GM19043 (cell line): ENCODE measurements around the gene CCL28.
"Not testable (repeated sequence)": the region's sequence is repeated elsewhere in the genome, so short reads cannot be mapped to it uniquely, and the experiment has no call there.

Source experiments
- ATAC-seq: cut with Tn5 transposase; IDR thresholded peaks from one replicate; pipeline ENCODE4 v1.9.1; 2021; ENCODE audit warnings: low read depth; ENCODE audit not compliant: unreplicated experiment

CCL28 gene

DNA sequence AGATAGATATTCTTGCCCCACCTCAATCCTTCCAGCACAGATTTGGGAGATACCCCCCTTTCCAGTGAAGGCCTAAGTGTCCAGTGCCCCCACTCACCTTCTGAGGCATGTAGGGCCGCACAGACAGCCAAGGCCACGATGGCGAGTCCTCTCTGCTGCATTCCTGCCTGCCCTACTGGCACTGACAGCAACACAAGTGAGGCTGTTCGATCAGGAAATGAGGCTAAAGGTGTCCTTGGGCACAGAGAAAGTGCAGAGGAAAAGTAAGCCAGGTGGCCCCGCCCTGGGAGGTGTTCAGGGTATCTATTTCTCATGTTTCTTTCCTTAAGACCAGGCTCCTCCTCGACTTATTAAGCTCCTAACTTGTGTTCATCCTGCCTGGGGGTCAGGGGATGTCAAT lies at the start of gene CCL28:
Gene CCL28, minus strand, starts transcription at position 236 of the 400 bp plus-strand sequence. Its CDS starts 75 bp downstream, at position 161.
- ATAC-seq: no peak

DNA sequence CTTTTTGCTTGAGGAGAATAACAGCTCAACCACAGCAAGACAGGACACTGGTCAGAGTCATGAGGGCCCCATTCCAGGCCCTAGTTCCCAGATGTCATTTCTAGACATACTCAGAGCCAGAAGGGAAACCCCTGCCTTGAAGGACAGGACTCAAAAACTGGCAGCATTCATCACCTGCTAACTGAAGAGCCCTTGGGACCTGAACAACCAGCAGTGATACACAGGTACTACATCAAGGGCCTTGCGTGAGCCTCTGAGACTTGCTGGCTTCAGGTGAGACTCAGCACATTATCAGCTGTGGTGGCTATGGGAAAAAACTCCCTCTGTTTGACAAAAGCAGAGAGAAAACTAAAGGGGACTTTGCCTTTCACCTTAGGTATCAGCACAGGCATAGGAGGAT lies 48.9 kb upstream of the CCL28 start:
- ATAC-seq: no peak

DNA sequence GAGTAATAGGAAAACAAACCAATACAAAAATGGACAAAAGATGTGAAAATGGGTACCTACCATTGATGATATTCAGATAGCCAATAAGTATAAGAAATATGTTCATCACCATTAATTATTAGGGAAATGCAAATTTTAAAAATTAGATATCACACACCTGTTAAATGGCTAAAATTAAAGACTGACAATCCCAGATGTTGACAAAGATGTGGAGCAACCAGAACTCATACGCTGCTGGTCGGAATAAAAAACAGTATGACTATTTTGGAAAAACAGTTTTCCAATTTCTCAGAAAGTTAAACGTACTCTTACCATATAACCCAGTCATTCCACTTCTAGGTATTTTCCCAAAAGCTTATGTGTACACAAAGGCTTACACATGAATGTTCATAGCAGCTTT lies 44.4 kb upstream of the CCL28 start:
- no peak for ATAC-seq

DNA sequence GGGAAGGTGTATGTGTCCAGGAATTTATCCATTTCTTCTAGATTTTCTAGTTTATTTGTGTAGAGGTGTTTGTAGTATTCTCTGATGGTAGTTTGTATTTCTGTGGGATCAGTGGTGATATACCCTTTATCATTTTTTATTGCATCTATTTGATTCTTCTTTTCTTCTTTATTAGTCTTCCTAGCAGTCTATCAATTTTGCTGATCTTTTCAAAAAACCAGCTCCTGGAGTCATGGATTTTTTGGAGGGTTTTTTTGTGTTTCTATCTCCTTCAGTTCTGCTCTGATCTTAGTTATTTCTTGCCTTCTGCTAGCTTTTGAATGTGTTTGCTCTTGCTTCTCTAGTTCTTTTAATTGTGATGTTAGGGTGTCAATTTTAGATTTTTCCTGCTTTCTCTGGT lies 29.4 kb upstream of the CCL28 start:
- not testable (repeated sequence) for ATAC-seq

- ATAC-seq: no peak
Observed at GRCh38 chr5:43437062-43437660, 25.0 kb upstream of the CCL28 start.

DNA sequence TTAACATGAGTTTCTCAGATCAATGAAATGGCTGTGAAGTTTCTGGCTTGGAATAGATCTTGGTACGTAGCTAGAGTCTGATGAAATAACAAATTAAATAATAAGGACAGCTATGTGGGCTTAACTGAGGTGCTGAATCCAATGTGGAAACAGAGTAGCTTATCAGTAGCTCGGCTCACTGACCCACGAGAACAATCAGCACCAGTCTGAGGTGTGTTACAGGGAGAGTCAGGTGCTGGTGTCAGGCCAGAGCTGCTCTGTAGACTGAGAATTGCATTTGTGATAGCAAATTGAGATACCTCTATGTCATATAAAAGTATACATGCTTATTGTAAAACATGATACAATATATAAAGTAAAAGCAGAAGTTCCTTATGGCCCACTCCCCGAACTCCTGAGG lies 21.2 kb upstream of the CCL28 start:
- no peak for ATAC-seq

GRCh38 chr5:43432486-43433375 lies 20.5 kb upstream of the CCL28 start:
- ATAC-seq: no peak

DNA sequence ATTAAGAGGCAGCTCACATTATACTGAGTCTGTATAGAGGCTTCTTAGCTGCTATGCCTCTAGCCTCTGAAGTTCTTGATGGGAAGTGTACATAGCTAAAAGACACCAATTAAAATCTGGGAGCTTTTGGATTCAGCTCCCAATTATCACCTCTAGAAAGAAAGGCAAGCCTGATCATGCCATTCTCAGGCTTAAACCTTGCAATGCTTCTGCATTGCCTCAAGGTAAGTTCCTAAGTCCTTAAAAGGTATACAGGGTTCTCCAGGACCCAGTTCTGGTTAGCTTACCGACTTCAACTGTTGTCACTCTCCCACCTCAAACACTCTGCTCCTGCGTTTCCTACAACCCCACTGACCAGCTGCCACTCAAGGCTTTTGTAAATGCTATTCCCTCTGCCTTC lies 17.5 kb upstream of the CCL28 start:
- ATAC-seq: no peak

- no peak for ATAC-seq
Observed at GRCh38 chr5:43429016-43429415, 16.8 kb upstream of the CCL28 start.

GRCh38 chr5:43427306-43427705 lies 15.1 kb upstream of the CCL28 start:
- no peak for ATAC-seq

DNA sequence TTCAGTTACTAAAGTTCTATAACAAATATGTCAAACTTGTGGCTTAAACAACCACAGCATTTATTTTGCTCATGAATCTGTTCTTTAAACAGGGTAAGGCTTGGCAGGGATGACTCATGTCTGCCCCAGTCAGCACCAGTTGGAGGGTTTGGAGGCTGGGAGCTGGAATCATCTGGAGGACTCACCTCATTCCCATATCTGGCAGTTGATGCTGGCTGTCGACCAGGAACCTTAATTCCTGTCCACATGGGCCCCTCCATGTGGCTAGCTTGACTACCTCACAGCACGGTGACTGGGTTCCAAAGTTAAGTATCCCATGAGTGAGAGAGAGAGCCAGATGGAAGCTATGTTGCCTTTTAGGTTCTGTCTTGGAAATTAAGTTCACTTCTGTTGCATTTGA lies 13.8 kb upstream of the CCL28 start:
- no peak for ATAC-seq

GRCh38 chr5:43423086-43423485 lies 10.9 kb upstream of the CCL28 start:
- ATAC-seq: not testable (repeated sequence)

GRCh38 chr5:43422143-43422542 lies 10.0 kb upstream of the CCL28 start:
- ATAC-seq: no peak

GRCh38 chr5:43421450-43422133 lies 9.4 kb upstream of the CCL28 start:
- no peak for ATAC-seq

DNA sequence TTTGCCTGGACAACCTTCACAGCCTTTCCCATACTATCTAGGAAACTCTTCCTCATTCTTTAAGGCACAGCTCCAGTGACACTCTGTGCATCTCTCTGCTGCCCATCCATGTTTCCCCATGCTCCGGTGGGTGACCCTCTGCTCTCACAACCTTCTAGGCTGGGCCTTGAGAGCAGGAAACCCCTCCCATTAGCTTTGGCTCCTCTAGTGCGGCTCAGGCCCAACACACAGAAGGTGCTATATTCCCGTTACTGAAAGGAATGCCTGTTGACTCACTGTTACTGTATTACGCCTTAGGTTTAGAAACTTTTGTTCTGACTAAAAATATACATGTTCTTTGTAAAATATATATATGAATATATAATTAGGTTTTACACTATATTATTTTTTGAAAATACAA lies 8.1 kb upstream of the CCL28 start:
- ATAC-seq: no peak

- no peak for ATAC-seq
Observed at GRCh38 chr5:43418561-43418960, 6.4 kb upstream of the CCL28 start.

DNA sequence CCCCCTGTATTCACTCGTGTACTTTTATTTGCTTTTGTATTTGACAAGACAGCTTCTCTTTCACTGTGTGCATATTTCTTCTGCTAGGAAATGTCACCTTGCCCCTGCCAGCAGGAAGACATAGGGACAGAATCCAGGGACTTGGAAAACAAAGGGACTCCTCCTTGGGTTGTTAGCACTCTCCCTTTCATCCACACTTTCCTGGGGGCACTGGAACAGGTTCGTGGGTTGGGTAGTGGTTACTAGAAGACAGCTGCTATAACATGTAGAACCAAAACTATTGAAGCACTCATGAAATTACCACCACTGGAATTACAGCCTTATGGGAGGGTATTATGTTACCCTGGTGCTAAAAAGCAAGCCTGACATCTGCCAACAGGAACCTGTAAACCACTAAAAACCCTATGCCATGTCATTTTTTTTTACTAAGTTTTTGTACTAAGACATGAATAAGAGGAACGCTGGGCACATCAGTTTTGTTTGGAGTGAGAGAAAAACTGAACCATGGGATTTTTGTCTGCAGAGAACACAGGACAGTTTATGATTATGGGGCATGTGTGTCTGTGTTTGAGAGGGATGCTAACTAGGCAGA lies 4.7 kb upstream of the CCL28 start:
- ATAC-seq: no peak

- ATAC-seq: no peak
Observed at GRCh38 chr5:43415935-43416802, 4.0 kb upstream of the CCL28 start.

DNA sequence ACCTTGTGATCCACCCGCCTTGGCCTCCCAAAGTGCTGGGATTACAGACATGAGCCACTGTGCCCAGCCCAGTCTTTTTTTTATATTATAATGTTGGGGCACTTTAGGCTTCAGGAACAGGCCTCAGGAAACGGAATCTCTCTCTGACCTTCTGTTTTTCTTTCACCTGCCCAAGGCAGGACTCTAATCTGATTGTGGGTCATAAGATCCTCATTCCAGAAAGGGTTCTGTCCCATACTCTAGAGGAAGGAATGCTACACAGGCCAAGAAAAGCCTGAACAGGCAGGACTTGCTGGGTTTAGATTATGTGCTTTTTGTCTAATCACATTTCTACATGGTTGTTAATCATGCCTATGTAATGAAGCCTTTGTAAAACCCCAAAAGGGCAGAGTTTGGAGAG lies 1.8 kb upstream of the CCL28 start:
- ATAC-seq: no peak

GRCh38 chr5:43412644-43413043 lies 453 bp upstream of the CCL28 start:
- no peak for ATAC-seq
